GM19351 (cell line): Measurements from ENCODE around the gene NANOS3.
"Not testable (repeated sequence)": the region's sequence is repeated elsewhere in the genome, so short reads cannot be mapped to it uniquely, and the experiment has no call there.

Experiments used
- ATAC-seq: cut with Tn5 transposase; IDR thresholded peaks from one replicate; pipeline ENCODE4 v1.9.1; 2021; ENCODE audit warnings: mild to moderate bottlenecking, moderate library complexity; ENCODE audit not compliant: unreplicated experiment

The NANOS3 gene

DNA sequence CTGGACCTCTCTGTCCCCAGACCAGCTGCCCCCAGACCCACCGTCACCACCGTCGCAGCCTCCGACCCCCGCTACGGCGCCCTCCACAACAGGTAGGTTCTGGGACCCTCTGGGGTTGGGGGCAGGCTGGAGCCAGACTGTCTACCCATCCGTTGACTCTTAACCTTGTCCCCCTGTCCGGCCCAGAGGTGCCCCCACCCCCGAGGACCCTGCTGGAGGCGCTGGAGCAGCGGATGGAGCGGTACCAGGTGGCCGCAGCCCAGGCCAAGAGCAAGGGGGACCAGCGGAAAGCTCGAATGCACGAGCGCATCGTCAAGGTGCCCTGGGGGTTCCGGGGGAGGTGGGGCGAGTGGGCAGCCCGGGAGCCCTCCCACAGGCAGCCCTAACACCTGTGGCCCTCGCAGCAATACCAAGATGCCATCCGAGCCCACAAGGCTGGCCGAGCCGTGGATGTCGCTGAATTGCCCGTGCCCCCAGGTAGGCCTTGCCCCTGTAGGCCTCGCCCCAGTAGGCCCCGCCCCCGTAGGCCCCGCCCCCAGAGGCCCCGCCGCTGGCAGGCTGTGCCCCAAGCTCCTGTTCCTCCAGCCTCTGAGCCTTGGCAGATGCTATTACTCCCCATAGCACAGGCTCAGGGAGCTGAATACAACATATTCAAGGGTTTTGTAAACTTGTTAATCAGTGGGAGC is 41.9 kb downstream of the NANOS3 start:
- no peak for ATAC-seq

GRCh38 chr19:13920524-13920923 is 43.6 kb downstream of the NANOS3 start:
- ATAC-seq: no peak

DNA sequence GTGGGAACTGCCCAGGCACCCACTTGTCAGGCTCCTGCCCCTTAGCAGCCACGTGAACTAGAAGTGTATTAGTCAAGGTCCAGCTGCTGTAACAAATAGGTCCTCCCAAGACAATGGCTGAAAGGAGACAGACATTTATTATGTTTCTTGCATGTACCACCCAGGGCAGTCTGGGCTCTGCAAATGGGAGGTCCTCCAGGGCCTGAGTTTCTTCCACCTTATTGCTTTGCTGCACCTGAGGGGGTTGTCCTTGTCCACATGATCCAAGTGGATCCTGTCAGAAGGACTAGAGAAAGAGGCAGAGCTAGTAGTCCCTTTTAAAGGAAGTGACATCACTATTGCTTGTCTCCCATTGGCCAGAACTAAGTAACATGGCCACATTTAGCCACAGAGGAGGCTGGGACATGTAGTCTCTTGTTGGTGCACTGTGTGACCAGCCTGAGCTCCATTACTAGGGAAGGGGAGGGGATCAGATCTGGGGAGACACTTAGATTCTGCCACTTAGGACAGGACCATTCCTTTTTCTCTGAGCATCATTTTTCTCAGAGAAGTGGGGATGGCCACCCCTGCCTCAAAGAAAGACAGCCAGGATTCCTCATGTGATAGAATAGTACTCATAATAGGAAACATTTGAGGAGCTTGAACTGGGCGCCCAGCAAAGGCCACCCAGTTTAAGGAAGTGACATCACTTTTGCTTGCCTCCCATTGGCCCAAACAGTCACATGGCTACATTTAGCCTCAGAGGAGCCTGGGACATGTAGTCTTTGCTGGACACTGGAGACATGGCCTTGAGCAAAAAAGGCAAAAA is 44.2 kb downstream of the NANOS3 start:
- ATAC-seq: no peak

- not testable (repeated sequence) for ATAC-seq
Observed at GRCh38 chr19:13922118-13922517, 45.2 kb downstream of the NANOS3 start.

GRCh38 chr19:13923194-13923987 is 46.5 kb downstream of the NANOS3 start:
- ATAC-seq: no peak

DNA sequence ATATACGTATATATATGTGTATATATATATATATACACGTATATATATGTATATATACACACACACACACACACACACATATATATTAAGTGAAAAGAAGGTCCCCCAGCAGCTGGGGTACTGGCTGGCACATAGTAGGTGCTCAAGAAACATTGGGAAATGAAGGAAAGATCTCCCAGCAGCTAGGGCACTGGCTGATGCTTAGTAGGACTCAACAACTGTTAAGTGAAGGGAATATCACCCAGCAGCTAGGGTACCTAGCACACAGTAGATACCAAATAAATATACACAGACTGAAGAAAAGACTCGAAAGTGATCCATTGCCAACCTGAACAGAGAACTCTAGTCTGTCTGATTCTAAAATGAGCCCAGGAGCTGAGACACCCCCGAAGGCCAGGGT is 49.1 kb downstream of the NANOS3 start:
- no peak for ATAC-seq

- no peak for ATAC-seq
Observed at GRCh38 chr19:13926715-13927114, 49.8 kb downstream of the NANOS3 start.

DNA sequence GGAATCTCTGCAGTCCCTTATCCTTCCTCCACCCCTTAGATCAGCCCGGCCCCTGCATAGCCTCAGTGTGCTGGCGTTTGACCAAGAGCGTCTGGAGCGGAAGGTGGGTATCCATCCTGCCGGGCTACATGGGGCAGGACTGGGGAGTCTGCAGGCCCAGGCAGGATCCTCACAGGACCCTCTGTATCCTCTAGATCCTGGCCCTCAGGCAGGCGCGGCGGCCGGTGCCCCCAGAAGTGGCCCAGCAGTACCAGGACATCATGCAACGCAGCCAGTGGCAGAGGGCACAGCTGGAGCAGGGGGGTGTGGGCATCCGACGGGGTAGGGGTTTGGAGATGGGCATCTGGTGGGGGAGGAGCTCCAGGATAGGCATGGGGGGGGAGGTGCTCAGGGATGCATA is 52.4 kb downstream of the NANOS3 start:
- no peak for ATAC-seq

GRCh38 chr19:13929956-13930355 is 53.0 kb downstream of the NANOS3 start:
- ATAC-seq: no peak
